Liver (tissue), 9 donors: ENCODE data around the gene SMYD3. TPM values are rescaled to one million over a fixed set of nuclear protein-coding genes. Genes with fewer than 3 reads are reported as not detected.

Experiments used
- DNase-seq: peaks from one replicate; pipeline ENCODE4 v3.0.0-alpha.2; 2017; ENCODE audit warnings: low spot score
- H3K27ac ChIP-seq, 2 donors: one replicate each; pipeline ENCODE4 v1.7.0; 2013; ENCODE audit warnings: inconsistent platforms in 2 of 2, low read length in 2 of 2, control low read depth in 1 of 2, low read depth in 1 of 2, mild to moderate bottlenecking in 1 of 2
- H3K27me3 ChIP-seq, 4 donors: one replicate each; pipeline versions ENCODE4 v1.6.1 to v1.7.0; 2013; ENCODE audit warnings: low read length in 3 of 4, inconsistent platforms in 1 of 4, mild to moderate bottlenecking in 1 of 4, moderate library complexity in 1 of 4; ENCODE audit not compliant: control insufficient read depth in 4 of 4, insufficient read depth in 4 of 4
- H3K36me3 ChIP-seq, 4 donors: one replicate each; pipeline versions ENCODE4 v1.6.1 to v1.7.0; 2013; ENCODE audit warnings: low read length in 3 of 4, mild to moderate bottlenecking in 3 of 4, low read depth in 1 of 4, moderate library complexity in 1 of 4; ENCODE audit not compliant: control insufficient read depth in 4 of 4, insufficient read depth in 3 of 4
- H3K4me1 ChIP-seq, 4 donors: one replicate each; pipeline versions ENCODE4 v1.6.1 to v1.7.0; 2013; ENCODE audit warnings: low read length in 3 of 4, mild to moderate bottlenecking in 3 of 4, moderate library complexity in 1 of 4; ENCODE audit not compliant: control insufficient read depth in 4 of 4, insufficient read depth in 4 of 4
- H3K4me3 ChIP-seq, 3 donors: one replicate each; pipeline versions ENCODE4 v1.6.1 to v1.7.0; 2013; ENCODE audit warnings: low read length in 3 of 3, control low read depth in 1 of 3, low read depth in 1 of 3, mild to moderate bottlenecking in 1 of 3
- H3K9ac ChIP-seq, 2 donors: one replicate each; pipeline ENCODE4 v1.7.0; 2013; ENCODE audit warnings: low read length in 2 of 2, mild to moderate bottlenecking in 2 of 2, moderate library complexity in 2 of 2, control low read depth in 1 of 2, low read depth in 1 of 2
- H3K9me3 ChIP-seq, 4 donors: one replicate each; pipeline versions ENCODE4 v1.6.1 to v1.7.0; 2013; ENCODE audit warnings: low read length in 3 of 4; ENCODE audit not compliant: control insufficient read depth in 4 of 4
- EGR1 ChIP-seq, 2 donors: IDR thresholded peaks; 2 replicates each; pipeline ENCODE4 v1.6.1; 2016 to 2018; ENCODE audit warnings: antibody characterized with exemption in 2 of 2, low read depth in 2 of 2
- FOXA1 ChIP-seq: IDR thresholded peaks from 2 replicates; pipeline ENCODE4 v1.6.1; 2016; ENCODE audit warnings: antibody characterized with exemption
- FOXA2 ChIP-seq: IDR thresholded peaks from 2 replicates; pipeline ENCODE4 v1.6.1; 2016; ENCODE audit warnings: antibody characterized with exemption
- GABPA ChIP-seq, 2 donors: IDR thresholded peaks in 1 of 2; conservative IDR thresholded peaks in 1 of 2; 2 replicates each; pipeline ENCODE4 v1.6.1; 2016; ENCODE audit warnings: antibody characterized with exemption in 2 of 2, mild to moderate bottlenecking in 1 of 2, moderate library complexity in 1 of 2
- HNF4A ChIP-seq, 2 donors: conservative IDR thresholded peaks; 2 replicates each; pipeline ENCODE4 v1.6.1; 2016; ENCODE audit warnings: antibody characterized with exemption in 2 of 2, mild to moderate bottlenecking in 2 of 2
- HNF4G ChIP-seq: IDR thresholded peaks from 2 replicates; pipeline ENCODE4 v1.6.1; 2016; ENCODE audit warnings: antibody characterized with exemption
- JUND ChIP-seq, 2 donors: IDR thresholded peaks; 2 replicates each; pipeline ENCODE4 v1.6.1; 2016; ENCODE audit warnings: antibody characterized with exemption in 2 of 2
- NR2F2 ChIP-seq: IDR thresholded peaks from 2 replicates; pipeline ENCODE4 v1.6.1; 2016; ENCODE audit warnings: antibody characterized with exemption
- RAD21 ChIP-seq, 2 donors: IDR thresholded peaks; 2 replicates each; pipeline ENCODE4 v1.6.1; 2016; ENCODE audit warnings: antibody characterized with exemption in 2 of 2, mild to moderate bottlenecking in 2 of 2
- RXRA ChIP-seq, 2 donors: IDR thresholded peaks; 2 replicates each; pipeline ENCODE4 v1.6.1; 2017 to 2018; ENCODE audit warnings: antibody characterized with exemption in 2 of 2, mild to moderate bottlenecking in 1 of 2
- SP1 ChIP-seq: IDR thresholded peaks from 2 replicates; pipeline ENCODE4 v1.6.1; 2018; ENCODE audit warnings: antibody characterized with exemption, mild to moderate bottlenecking
- TAF1 ChIP-seq: conservative IDR thresholded peaks from 2 replicates; pipeline ENCODE4 v1.6.1; 2016; ENCODE audit warnings: antibody characterized with exemption, mild to moderate bottlenecking
- YY1 ChIP-seq: IDR thresholded peaks from 2 replicates; pipeline ENCODE4 v1.6.1; 2016; ENCODE audit warnings: antibody characterized with exemption, mild to moderate bottlenecking
- WGBS: extraction: QIAGEN DNeasy Blood & Tissue Kit; methylation state at CpG from one replicate; pipeline ENCODE4 v1.1.7; 2013; 5-methylcytosine and 5-hydroxymethylcytosine counted together
- polyA plus RNA-seq, 2 donors: library from polyadenylated mRNA; stranded (reverse) in 1 of 2; unstranded in 1 of 2; fragments of 200-250 nt in 1 of 2; fragments of >200 nt in 1 of 2; fragmentation: Nextera tagmentation in 1 of 2; extraction: Ambion mirVana in 1 of 2; gene quantifications; one replicate each; pipeline versions ENCODE4 v1.2.1 to v1.2.3, GENCODE V29; 2013 to 2015
- total RNA-seq, 2 donors: library from RNA; depleted of rRNA; stranded (reverse); fragments of >200 nt; gene quantifications; one replicate each; pipeline ENCODE4 v1.2.3, GENCODE V29; 2014
- TF ChIP-seq, protein P1 (sequence below): IDR thresholded peaks from 2 replicates; pipeline ENCODE4 v1.6.1; 2016; ENCODE audit warnings: antibody characterized with exemption, mild to moderate bottlenecking
- TF ChIP-seq, protein P2 (sequence below): IDR thresholded peaks from 2 replicates; pipeline ENCODE4 v1.6.1; 2016; ENCODE audit warnings: antibody characterized with exemption
- TF ChIP-seq, protein P3 (sequence below): fragments of 150-350 bp; IDR thresholded peaks from 2 replicates; pipeline ENCODE4 v1.5.1; 2017; ENCODE audit warnings: improper control_type of control experiment, low read depth, low read length; ENCODE audit not compliant: missing input control
- TF ChIP-seq, protein P4 (sequence below): IDR thresholded peaks from 2 replicates; pipeline ENCODE4 v1.6.1; 2016; ENCODE audit warnings: antibody characterized with exemption
- donor health status: healthy.
- donor health status: healthy.
- donor health status: healthy.
- donor health status: healthy.
- donor health status: healthy.

The SMYD3 gene
- total and polyA plus RNA-seq, 4 donors, result 3.1 to 9.1 (median 8.0) TPM

DNA sequence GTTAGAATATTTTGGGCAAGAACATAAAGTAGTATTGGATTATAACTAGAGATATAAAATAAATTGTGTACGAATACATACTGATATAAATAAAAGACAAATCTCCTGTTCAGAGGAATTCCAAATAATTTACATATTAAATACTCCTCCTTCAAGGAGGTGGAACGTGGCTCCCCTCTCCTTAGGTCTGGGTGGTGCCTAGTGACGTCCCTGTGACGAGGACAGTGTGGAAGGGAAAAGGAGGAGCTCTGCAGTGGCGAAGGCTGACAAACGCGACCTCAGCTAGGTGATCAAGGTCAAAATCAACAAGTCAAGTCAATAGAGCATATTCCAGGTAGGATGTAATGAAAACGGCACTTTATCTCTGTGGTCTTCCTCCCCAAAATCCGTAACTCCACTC lies 310.0 kb downstream of the SMYD3 start:
- no peaks in the 10 kb centered on the region for H3K27me3 ChIP-seq
- no peak overlapping the region for H3K4me3 ChIP-seq
- 91% methylated on average over 9 of the region's 9 CpGs for WGBS
- H3K36me3 ChIP-seq, result no peaks in the 10 kb centered on the region
- TF ChIP-seq, protein P1, sequence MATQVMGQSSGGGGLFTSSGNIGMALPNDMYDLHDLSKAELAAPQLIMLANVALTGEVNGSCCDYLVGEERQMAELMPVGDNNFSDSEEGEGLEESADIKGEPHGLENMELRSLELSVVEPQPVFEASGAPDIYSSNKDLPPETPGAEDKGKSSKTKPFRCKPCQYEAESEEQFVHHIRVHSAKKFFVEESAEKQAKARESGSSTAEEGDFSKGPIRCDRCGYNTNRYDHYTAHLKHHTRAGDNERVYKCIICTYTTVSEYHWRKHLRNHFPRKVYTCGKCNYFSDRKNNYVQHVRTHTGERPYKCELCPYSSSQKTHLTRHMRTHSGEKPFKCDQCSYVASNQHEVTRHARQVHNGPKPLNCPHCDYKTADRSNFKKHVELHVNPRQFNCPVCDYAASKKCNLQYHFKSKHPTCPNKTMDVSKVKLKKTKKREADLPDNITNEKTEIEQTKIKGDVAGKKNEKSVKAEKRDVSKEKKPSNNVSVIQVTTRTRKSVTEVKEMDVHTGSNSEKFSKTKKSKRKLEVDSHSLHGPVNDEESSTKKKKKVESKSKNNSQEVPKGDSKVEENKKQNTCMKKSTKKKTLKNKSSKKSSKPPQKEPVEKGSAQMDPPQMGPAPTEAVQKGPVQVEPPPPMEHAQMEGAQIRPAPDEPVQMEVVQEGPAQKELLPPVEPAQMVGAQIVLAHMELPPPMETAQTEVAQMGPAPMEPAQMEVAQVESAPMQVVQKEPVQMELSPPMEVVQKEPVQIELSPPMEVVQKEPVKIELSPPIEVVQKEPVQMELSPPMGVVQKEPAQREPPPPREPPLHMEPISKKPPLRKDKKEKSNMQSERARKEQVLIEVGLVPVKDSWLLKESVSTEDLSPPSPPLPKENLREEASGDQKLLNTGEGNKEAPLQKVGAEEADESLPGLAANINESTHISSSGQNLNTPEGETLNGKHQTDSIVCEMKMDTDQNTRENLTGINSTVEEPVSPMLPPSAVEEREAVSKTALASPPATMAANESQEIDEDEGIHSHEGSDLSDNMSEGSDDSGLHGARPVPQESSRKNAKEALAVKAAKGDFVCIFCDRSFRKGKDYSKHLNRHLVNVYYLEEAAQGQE, result no peak
- TF ChIP-seq TAF1, result no peak
- no peak for TF ChIP-seq HNF4G
- TF ChIP-seq FOXA1, result no peak
- no peak for TF ChIP-seq RXRA (IDR thresholded peaks at IDR 0.05)
- no peak for TF ChIP-seq EGR1 (IDR thresholded peaks at IDR 0.05; ENCODE audit: low read depth in 2 of 2)
- no peak for TF ChIP-seq JUND (IDR thresholded peaks at IDR 0.05)
- TF ChIP-seq GABPA (IDR thresholded peaks at IDR 0.05 in 1 of 2, conservative IDR thresholded peaks at IDR 0.05 in 1 of 2), result no peak
- no peak for TF ChIP-seq YY1
- TF ChIP-seq, protein P2, sequence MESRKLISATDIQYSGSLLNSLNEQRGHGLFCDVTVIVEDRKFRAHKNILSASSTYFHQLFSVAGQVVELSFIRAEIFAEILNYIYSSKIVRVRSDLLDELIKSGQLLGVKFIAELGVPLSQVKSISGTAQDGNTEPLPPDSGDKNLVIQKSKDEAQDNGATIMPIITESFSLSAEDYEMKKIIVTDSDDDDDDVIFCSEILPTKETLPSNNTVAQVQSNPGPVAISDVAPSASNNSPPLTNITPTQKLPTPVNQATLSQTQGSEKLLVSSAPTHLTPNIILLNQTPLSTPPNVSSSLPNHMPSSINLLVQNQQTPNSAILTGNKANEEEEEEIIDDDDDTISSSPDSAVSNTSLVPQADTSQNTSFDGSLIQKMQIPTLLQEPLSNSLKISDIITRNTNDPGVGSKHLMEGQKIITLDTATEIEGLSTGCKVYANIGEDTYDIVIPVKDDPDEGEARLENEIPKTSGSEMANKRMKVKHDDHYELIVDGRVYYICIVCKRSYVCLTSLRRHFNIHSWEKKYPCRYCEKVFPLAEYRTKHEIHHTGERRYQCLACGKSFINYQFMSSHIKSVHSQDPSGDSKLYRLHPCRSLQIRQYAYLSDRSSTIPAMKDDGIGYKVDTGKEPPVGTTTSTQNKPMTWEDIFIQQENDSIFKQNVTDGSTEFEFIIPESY, result no peak
- no peak for TF ChIP-seq NR2F2
- no peak for TF ChIP-seq HNF4A (conservative IDR thresholded peaks at IDR 0.05)
- no peak for TF ChIP-seq FOXA2
- TF ChIP-seq, protein P3, sequence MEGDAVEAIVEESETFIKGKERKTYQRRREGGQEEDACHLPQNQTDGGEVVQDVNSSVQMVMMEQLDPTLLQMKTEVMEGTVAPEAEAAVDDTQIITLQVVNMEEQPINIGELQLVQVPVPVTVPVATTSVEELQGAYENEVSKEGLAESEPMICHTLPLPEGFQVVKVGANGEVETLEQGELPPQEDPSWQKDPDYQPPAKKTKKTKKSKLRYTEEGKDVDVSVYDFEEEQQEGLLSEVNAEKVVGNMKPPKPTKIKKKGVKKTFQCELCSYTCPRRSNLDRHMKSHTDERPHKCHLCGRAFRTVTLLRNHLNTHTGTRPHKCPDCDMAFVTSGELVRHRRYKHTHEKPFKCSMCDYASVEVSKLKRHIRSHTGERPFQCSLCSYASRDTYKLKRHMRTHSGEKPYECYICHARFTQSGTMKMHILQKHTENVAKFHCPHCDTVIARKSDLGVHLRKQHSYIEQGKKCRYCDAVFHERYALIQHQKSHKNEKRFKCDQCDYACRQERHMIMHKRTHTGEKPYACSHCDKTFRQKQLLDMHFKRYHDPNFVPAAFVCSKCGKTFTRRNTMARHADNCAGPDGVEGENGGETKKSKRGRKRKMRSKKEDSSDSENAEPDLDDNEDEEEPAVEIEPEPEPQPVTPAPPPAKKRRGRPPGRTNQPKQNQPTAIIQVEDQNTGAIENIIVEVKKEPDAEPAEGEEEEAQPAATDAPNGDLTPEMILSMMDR, result no peak
- DNase-seq, result no peak
- no peak overlapping the region for H3K9ac ChIP-seq
- no peak overlapping the region for H3K27ac ChIP-seq
- H3K9me3 ChIP-seq, result no peaks in the 10 kb centered on the region
- no peaks in the 10 kb centered on the region for H3K4me1 ChIP-seq

DNA sequence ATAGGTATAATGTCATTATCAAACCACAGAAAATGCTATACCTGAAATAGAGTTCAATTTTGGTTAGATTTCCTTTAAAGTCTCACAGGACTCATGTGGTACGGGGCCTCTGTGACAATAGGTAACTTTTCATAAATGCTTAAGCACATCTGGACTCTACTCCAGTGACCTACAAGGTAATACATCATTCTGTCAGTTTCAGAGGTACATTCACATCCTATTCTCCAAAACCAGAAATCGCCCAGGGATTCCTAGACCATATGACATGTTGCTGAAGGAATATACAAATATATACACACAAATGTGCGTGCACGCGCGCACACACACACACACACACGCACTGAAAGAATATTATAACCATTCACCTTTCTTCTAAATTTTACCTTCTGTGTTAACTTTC lies 311.8 kb downstream of the SMYD3 start:
- Histone ChIP-seq H3K4me1 (no peaks in the 10 kb centered on the region), H3K27me3 (no peaks in the 10 kb centered on the region), H3K36me3 (no peaks in the 10 kb centered on the region), H3K27ac (no peak overlapping the region), H3K9me3 (no peaks in the 10 kb centered on the region), H3K9ac (no peak overlapping the region), H3K4me3 (no peak overlapping the region)
- WGBS, result 98% methylated on average over 7 of the region's 7 CpGs
- no peak for DNase-seq
- TF ChIP-seq HNF4G, result no peak
- TF ChIP-seq, protein P3, result no peak
- TF ChIP-seq, protein P2, result no peak
- no peak for TF ChIP-seq FOXA2
- no peak for TF ChIP-seq SP1
- TF ChIP-seq, protein P1, result no peak
- no peak for TF ChIP-seq JUND (IDR thresholded peaks at IDR 0.05)
- TF ChIP-seq, protein P4, sequence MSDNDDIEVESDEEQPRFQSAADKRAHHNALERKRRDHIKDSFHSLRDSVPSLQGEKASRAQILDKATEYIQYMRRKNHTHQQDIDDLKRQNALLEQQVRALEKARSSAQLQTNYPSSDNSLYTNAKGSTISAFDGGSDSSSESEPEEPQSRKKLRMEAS, result no peak
- TF ChIP-seq FOXA1, result no peak
- TF ChIP-seq RAD21 (IDR thresholded peaks at IDR 0.05), result no peak
